AG04450 (cell line): ENCODE measurements around the gene FIP1L1. TPM values are rescaled to one million over a fixed set of nuclear protein-coding genes. Genes with fewer than 3 reads are reported as not detected.
A peak's percentile ranks its signal among the peaks of the same experiment; 100 is the strongest.

Experiments used
- CTCF ChIA-PET: fragments of 300-600, 350-600 bp; formaldehyde crosslinking; extraction: SDS; loops from one replicate; lab custom pipeline; 2022; ENCODE audit warnings: antibody characterized with exemption, inconsistent platforms; lab: Charles Lee
- POLR2A ChIA-PET: fragments of 350-600 bp; formaldehyde crosslinking; extraction: SDS; loops from one replicate; lab custom pipeline; 2021; ENCODE audit warnings: antibody characterized with exemption, inconsistent platforms; lab: Yijun Ruan, JAX
- DNase-seq: peaks from one replicate; pipeline ENCODE4 v3.0.0-alpha.2; 2011; ENCODE audit warnings: low read depth, low spot score
- H3K27ac ChIP-seq: one replicate; pipeline ENCODE4 v1.5.1; 2012; ENCODE audit warnings: low read depth, low read length, control low read depth
- H3K27me3 ChIP-seq: one replicate; pipeline ENCODE4 v1.6.0; 2012; ENCODE audit warnings: low read length; ENCODE audit not compliant: control insufficient read depth, insufficient read depth
- H3K4me3 ChIP-seq: 2 replicates; pipeline ENCODE4 v1.5.1; 2011; ENCODE audit warnings: mild to moderate bottlenecking, low read depth, low read length, control low read depth
- H3K9me3 ChIP-seq: 2 replicates; pipeline ENCODE4 v1.5.1; 2012; ENCODE audit warnings: low read length; ENCODE audit not compliant: control insufficient read depth, insufficient read depth
- CTCF ChIP-seq: IDR thresholded peaks from 2 replicates; pipeline ENCODE4 v1.5.1; 2011; ENCODE audit warnings: low read depth, low read length, control low read depth, inconsistent platforms
- polyA plus RNA-seq: library from polyadenylated mRNA; depleted of rRNA; stranded (reverse); fragments of >200 nt; gene quantifications from 2 replicates; pipeline ENCODE4 v1.2.3, GENCODE V29; 2011

Gene FIP1L1
- polyA plus RNA-seq, 1 experiment = 30.5 TPM

GRCh38 chr4:53478671-53479456 is 101.4 kb downstream of the FIP1L1 start:
- Histone ChIP-seq H3K27ac (peak overlapping the region; percentile 85), H3K9me3 (no peaks in the 10 kb centered on the region; the same call in 1 of the 2 replicates), H3K27me3 (no peaks in the 10 kb centered on the region), H3K4me3 (no peak overlapping the region)
- TF ChIP-seq CTCF = no peak
- DNase-seq = peak; percentile 66
- POLR2A ChIA-PET = no interaction called here
- CTCF ChIA-PET = interaction anchor here (1.3 to 3.3 kb wide), 2 partner anchors 12 to 754 kb away, joined by 4 to 22 read pairs; no protein-coding TSS in a partner anchor

- Histone ChIP-seq H3K9me3 (no peaks in the 10 kb centered on the region; the same call in 1 of the 2 replicates), H3K4me3 (no peak overlapping the region), H3K27ac (peak overlapping the region; percentile 85), H3K27me3 (no peaks in the 10 kb centered on the region)
- no peak for DNase-seq
- TF ChIP-seq CTCF = no peak
- POLR2A ChIA-PET = interaction anchor here (0.6 kb wide), 1 partner anchor 57 kb away, joined by 4 read pairs; no protein-coding TSS in a partner anchor
- CTCF ChIA-PET = interaction anchor here (0.7 to 3.3 kb wide), 6 partner anchors 11 to 753 kb away, joined by 3 to 22 read pairs (median 4); no protein-coding TSS in a partner anchor
Observed at GRCh38 chr4:53479736-53480525, 102.5 kb downstream of the FIP1L1 start.

DNA sequence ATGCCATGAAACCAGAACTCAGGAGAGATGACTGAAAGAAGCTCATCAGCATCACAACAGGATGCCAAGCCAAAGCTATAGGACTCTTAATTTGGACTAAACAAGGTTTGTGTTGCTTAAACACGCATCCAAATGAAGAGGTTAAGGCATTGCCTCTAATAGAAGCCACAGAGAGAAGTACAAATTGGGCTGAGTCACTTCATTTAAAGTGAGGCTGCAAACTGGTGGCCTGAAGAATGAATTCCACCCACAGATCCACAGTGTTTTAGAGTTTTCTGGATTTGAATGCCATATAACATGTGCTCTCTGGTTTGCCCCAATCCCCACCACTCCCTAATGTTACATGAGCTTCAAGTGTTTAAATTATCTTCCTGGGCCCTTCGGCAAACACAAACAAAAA is 103.5 kb downstream of the FIP1L1 start:
- Histone ChIP-seq H3K27ac (no peak overlapping the region), H3K27me3 (no peaks in the 10 kb centered on the region), H3K9me3 (no peaks in the 10 kb centered on the region; the same call in 1 of the 2 replicates), H3K4me3 (no peak overlapping the region)
- POLR2A ChIA-PET = no interaction called here
- TF ChIP-seq CTCF = no peak
- no peak for DNase-seq
- CTCF ChIA-PET = interaction anchor here (0.7 to 3.3 kb wide), 5 partner anchors 10 to 466 kb away, joined by 3 to 22 read pairs (median 4); no protein-coding TSS in a partner anchor

DNA sequence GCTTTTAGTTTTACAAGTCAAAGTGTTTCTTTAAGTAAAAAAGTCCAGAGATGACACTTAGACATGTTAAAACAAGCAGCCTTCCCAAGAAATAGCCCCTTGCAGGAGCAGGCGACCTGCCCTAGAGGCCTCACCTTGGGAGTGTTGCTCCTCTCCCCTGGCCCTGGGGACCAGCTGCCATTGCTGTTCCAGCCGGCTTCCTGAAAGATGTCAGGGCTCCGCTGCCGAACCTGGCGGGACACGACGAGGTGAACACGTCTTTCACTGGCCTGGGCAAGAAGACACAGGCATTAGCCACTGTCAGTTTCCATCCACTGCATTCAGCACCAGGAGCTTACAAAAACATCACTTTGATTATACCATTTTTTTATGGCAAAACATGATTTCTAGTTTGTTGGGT is 104.1 kb downstream of the FIP1L1 start:
- no peak for TF ChIP-seq CTCF
- Histone ChIP-seq H3K4me3 (no peak overlapping the region), H3K27ac (no peak overlapping the region), H3K9me3 (no peaks in the 10 kb centered on the region; the same call in 1 of the 2 replicates), H3K27me3 (no peaks in the 10 kb centered on the region)
- ChIA-PET CTCF (interaction anchor here (0.6 to 3.3 kb wide), 2 partner anchors 10 to 162 kb away, joined by 3 to 22 read pairs; no protein-coding TSS in a partner anchor), POLR2A (no interaction called here)
- no peak for DNase-seq
